Midbrain (tissue), 1 donor: Measurements from ENCODE around the gene TNFRSF25.
A peak's percentile ranks its signal among the peaks of the same experiment; 100 is the strongest.
"Not testable (repeated sequence)": the region's sequence is repeated elsewhere in the genome, so short reads cannot be mapped to it uniquely, and the experiment has no call there.

Experiments used
- DNase-seq: peaks from one replicate; lab custom pipeline; 2025; lab: John Stamatoyannopoulos, UW

TNFRSF25 gene

DNA sequence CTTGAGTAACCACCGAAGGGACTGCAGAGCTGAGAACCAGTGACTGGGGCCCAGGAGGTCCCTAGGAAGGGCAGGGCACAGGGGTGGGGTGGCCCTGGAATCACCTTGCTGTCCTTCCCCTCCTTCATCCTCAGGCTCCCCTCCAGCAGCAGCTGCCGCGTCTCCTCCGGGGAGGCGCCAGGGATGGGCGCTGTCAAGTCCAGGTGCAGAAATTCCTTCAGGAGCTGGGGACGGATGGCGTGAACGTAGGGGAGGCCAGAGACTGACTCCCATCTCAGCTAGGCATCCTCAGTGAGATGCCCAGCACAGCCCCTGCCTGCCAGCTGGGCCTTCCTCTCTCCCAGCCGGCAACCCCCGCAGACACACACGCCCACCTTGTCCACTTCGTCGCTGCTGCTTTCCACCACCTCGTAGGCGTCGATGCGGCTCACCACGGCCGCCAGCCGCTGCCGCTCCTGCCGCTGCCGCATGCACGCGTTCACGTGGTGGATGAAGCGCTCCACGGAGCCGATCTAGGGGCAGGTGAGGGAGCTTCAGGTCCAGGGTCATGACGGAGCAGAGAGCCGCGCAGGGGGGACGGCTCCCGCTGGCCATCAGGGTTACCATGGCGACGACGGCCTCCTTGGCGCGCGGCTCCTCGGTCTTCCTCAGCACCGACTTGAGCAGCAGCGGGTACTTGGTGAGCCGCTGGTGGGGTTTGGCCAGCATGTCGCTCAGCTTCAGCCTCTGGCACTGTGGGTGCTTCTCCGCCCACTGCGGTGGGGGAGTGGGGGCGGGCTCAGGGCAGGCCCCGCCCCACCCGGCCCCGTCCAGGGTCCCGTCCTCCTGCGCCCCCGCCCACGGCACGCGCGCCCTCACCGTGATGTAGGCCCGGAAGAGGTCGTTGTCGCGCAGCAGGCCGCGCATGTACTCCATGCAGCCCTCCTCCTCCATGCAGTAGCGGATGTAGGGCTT lies 4.4 kb upstream of the TNFRSF25 start:
- DNase-seq = no peak

DNA sequence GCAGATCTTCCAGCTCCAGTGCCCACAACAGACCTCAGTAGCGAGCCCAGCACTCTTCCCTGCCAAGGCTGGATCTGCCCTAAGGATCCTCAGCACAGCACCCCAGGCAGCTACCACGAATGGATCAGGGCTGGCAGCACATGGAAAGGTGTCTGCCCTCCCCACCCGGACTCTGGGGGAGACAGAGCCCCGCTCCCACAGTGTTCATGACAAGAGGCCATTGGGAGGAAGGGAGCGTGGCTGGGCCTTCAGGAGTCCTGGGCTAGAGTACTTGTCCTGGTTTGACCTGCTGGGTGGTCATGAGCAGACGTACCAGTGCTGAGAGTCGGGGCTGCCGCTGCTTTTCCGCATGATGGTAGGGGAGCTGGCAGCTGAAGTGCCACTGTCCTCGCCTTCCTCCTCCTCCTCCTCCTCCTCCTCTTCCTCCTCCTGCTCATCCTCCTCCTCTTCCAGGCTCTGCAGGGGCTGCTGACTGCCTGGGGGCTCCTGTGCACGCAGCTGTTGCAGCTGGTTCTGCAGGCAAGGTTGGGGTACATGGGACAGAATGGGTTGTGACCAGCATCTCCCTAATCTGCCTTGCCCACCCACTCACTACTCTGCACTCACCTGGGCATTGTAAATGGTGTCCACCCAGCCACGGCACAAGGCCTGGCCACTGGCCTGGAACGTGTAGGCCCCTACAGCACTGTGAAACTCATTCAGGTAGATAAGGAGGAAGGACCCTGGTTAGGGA lies 2.9 kb upstream of the TNFRSF25 start:
- no peak for DNase-seq

DNA sequence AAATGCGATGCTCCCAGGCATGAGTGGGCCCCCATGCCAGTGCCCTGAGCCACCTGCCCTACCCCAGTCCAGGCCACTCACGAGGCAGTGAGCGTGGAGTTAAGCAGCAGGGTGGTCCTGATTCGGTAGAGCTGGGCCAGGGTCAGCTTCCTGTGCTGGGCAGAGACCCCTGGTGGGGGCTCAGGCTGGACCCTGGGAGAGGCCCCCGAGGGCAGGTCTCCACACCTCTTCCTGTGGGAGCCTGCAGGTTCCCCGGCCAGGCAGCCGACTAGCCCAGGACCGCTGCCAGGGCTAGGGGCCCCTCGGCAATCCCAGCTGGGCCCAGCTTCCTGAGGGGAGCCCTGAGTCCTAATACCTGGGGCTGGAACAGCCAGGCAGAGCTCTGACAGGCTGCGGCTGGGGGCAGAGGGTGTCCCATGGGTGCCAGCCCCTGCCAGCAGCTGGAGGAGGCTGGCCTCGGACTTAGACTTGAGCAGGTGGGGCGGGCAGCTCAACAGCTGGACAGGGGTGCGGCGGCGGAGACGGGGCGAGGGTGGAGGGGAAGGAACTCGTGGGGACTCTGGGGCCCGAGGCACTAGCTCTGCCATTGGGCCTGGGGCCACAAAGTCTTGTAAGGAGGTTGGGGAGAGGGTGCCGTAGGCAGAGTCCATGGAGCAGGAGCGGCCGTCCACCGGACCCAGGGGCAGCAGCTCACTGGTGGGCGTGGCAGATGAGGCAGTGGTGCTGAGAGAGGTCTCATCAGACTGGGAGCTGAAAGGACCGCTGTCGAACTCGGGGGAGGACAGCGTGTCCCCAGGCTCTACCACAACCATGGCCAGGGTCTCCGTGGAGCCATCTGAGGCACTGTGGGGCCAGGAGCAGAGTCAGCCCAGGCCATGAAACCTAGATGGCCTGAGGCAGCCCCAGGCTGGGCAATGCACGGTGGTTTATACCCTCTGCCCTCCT lies 2.0 kb upstream of the TNFRSF25 start:
- no peak for DNase-seq

DNA sequence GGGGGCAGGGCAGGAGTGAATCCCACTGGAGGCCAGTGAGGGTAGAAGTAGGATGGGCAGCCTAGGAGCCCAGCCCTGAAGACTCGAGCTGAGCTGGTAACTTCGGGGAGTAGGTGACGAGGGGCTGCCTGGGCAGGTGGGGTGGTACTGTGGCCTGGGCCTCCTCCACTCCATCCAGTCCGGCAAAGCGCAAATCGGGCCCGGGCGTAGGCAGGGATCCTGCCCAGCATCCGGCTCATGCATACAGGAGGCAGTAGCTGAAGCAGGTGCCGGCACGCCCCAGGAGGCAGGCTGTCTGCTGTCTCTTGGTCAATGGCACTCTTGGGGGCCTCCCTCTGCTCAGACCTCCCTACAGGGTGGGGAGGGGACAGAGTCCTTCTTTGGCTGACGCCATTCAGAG lies 1.3 kb upstream of the TNFRSF25 start:
- no peak for DNase-seq

- no peak for DNase-seq
Observed at GRCh38 chr1:6466751-6467150, 778 bp upstream of the TNFRSF25 start.

DNA sequence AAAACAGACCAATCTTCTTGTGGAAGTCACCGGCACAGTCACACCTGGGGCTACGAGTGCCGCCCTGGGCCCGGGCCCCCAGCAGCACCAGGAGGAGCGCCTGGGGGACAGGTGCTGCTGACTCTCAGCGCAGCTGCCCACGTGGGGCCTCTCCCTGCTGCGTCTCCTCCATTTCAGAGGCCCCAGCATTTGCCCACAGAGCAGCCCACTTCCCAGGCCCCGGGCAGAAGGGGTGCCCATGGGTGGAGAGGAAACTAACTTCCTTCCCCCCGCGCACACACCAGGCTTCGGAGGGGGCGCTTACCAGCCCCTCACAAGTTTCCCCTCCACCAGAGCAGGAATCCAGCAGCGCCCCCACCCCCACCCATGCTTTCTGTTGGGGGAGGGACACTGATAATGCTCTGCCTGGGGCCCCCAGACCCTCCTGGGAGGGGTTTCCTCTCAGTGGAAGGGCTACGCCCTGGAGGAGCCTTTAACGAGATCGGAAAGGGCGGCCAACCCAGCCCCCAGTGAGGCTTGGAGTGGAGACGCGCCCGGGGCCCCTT lies 440 bp downstream of the TNFRSF25 start:
- DNase-seq = no peak

DNA sequence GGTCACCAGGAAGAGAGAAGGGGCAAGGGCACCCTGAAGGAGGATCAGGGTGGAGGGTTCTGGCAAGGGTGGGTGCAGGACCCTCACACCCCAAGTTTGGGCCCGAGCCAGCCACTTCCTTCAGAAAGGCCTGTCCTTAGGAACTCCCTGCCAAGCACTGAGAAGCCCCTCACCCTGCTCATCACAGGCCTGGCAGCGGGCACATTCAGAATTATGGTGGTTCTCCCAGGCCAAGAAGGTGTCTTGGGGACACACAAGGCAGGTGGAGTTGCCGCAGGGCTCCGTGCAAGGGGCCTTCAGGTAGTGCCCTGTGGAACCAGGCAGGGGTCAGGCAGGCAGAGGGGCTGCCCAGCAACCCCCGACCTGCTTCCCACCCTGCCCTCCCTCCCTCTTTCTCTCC lies 1.1 kb downstream of the TNFRSF25 start:
- no peak for DNase-seq

- peak; percentile 13 for DNase-seq
Observed at GRCh38 chr1:6464514-6464836, 1.5 kb downstream of the TNFRSF25 start.

- no peak for DNase-seq
Observed at GRCh38 chr1:6463120-6463412, 2.9 kb downstream of the TNFRSF25 start.

- no peak for DNase-seq
Observed at GRCh38 chr1:6462412-6463119, 3.4 kb downstream of the TNFRSF25 start.

- no peak for DNase-seq
Observed at GRCh38 chr1:6461538-6462411, 4.2 kb downstream of the TNFRSF25 start.

GRCh38 chr1:6461051-6461530 lies 4.9 kb downstream of the TNFRSF25 start:
- DNase-seq = no peak

DNA sequence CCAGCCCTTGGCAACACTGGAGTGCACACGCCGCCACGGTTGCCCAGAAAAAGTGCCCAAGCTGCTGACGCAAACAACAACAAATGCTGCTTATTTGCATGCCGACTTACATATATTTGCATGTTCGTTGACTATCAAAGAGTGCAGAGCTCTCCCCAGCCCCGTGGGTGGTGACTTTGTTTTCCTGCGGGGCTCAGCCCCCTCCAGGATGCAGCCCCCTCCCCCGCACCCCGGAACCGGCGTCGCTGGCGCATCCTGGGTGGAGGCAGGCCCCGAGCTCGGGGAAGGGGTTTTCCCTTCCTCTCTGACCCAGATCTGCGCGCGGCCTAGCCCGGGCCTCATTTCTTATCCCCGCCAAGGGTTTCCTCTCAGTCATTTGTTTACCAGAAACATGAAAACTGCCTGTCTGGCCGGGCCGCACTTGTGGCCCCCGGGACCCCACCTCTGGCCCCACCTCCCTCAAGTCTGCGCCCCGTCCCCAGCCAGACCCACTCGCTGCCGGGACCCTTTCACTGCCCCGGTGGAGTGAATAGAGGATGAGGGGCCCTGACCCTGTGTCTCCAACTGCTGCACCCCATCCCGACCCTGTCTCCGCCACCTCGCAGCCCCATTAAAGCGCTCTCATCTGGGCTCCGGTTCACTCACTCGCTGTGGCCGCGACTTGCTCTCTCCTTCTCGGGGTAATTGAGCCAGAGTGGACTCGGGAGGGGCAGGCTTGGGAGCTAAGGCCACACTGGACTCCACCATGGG lies 5.5 kb downstream of the TNFRSF25 start:
- no peak for DNase-seq

GRCh38 chr1:6459850-6460265 lies 6.1 kb downstream of the TNFRSF25 start:
- no peak for DNase-seq

DNA sequence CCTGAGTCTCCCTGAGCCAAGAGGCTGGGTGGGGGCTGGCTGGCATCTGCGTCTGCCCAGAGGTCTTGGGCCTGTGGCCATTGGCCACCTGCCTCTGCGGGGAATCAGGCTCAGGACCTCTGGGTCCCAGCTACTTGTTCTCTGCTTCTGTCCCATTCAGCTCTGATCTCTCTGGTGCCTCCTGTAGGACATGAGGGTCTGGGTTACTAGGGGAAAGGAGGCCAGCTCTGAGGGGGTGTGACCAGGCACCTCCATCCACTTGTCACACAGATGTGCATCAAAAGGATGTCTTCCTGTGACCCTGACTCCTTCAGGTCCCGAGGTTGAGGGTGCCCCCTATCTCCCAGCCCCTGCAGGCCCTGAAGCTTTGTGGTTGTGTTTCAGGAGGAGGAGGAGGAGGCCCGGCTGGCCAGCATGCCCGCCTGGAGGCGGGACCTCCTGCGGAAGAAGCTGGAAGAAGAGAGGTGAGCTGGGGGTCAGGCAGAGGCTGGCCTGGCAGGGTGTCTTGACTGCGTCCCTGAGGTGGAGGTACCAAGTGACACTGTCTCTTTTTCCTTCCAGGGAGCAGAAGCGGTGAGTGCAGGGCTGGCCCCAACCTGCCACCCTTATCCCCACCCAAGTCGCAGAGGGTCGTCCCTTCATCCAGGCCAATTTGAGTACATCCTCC lies 9.0 kb downstream of the TNFRSF25 start:
- DNase-seq = no peak

- not testable (repeated sequence) for DNase-seq
Observed at GRCh38 chr1:6455752-6456520, 10.0 kb downstream of the TNFRSF25 start.

- DNase-seq = no peak
Observed at GRCh38 chr1:6454856-6455751, 10.9 kb downstream of the TNFRSF25 start.
